HG03280 (cell line): ENCODE results near the gene N4BP2.
"Not testable (repeated sequence)": the region's sequence is repeated elsewhere in the genome, so short reads cannot be mapped to it uniquely, and the experiment has no call there.

ENCODE experiments used
- ATAC-seq: cut with Tn5 transposase; IDR thresholded peaks from one replicate; pipeline ENCODE4 v1.9.1; 2021; ENCODE audit warnings: mild to moderate bottlenecking, moderate library complexity; ENCODE audit not compliant: unreplicated experiment

N4BP2 gene

DNA sequence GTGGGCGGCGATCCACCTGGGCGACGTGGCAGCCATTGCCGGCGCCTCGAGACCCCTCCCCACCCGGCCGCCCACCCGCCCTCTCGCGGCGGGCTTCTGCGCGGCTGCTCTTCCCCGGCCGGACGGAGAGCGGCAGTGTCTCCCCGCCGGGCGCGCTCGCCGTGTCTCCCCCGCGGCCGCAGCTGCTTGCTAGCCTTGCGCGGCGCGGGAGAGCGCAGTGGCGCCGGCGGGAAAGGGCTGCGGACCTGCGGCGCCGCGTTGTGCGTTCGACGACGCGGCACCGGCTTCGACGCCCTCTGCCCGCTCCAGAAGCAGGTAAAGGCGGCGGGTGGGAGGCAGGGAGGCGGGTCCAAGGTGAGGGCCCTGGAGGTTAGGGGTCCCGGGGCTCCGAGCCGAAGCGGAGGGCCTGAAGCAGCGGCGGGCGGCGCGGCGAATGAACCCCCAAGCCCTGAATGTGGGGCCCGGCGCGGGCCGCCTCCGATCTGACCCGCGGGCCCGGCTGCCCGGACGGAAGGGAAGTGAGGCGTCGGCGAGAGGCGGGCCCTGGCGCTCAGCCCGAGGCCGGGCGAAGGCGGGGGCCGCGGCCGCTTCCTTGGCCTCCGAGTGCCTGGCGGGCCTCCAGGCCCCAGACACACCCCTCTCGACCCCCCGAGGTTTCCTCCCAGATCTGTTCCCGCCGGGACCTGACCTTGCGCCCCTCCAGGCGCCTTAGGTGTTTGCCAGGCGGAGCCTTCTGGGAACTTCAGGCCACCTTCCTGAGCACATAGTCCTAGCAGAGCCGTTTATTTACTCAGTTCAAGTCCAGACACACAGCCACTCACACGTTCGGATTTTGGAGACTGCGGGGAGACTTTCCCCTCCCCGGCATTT, at the start of gene N4BP2:
TSS of gene N4BP2 (plus strand) at position 135 of the 870 bp plus-strand sequence. CDS start 40,491 bp downstream, outside the sequence.
- ATAC-seq: peak; percentile 61

DNA sequence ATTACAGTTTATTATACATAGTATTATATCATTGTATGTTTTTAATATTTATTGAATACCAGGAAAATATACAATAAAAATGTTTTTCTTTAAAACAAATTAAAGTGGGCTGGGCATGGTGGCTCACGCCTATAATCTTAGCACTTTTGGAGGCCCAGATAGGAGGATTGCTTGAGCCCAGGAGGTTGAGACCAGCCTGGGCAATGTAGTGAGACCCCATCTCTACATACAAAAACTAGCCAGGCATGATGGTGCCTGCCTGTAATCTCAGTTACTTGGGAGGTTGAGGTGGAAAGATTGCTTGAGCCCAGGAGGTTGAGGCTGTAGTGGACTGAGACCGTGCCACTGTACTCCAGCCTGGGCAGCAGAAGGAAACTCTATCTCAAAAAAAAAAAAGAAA, 40.6 kb upstream of the N4BP2 start:
- no peak for ATAC-seq

GRCh38 chr4:40020221-40020620, 36.4 kb upstream of the N4BP2 start:
- no peak for ATAC-seq

GRCh38 chr4:40021116-40021515, 35.5 kb upstream of the N4BP2 start:
- not testable (repeated sequence) for ATAC-seq

DNA sequence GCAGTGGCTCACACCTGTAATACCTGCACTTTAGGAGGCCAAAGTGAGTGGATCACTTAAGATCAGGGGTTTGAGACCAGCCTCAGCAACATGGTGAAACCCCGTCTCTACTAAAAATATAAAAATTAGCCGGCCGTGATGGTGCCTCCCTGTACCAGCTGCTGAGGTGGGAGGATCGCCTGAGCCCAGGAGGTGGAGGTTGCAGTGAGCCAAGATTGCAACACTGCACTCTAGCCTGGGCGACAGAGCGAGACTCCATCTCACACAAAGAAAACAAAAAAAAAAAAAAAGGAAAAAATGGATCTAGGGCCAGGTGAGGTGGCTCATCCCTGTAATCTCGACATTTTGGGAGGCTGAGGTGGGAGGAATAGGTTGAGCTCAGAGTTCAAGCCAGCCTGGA, 32.6 kb upstream of the N4BP2 start:
- ATAC-seq: not testable (repeated sequence)

DNA sequence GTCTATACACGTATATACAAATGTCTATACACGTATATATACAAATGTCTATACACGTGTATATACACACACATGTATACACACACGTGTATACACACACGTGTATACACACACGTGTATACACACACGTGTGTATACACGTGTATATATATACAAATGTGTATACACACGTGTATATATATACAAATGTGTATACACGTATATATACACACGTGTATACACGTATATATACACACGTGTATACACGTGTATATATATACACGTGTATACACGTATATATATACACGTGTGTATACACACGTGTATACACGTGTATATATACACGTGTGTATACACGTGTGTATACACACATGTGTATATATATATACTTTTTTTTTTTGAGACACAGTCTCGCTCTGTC, 23.9 kb upstream of the N4BP2 start:
- ATAC-seq: no peak

DNA sequence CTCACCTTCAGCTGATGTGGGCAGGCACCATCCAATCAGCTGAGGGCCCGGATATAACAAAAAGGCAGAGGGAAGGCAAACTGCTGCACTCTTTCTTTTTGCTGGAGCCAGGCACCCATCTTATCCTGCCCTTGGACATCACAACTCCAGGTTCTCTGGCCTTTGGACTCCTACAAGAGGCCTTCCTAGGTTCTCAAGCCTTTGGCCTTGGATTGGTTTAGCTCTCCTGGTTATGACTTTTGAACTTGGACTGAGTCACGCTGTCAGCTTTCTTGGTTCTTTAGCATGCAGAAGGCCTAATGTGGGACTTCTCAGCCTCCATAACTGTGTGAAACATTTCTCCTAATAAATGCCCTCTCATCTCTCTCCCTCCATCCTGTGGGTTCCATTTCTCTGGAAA, 23.0 kb upstream of the N4BP2 start:
- no peak for ATAC-seq

- no peak for ATAC-seq
Observed at GRCh38 chr4:40038977-40039376, 17.7 kb upstream of the N4BP2 start.

GRCh38 chr4:40040908-40041307, 15.7 kb upstream of the N4BP2 start:
- ATAC-seq: no peak

DNA sequence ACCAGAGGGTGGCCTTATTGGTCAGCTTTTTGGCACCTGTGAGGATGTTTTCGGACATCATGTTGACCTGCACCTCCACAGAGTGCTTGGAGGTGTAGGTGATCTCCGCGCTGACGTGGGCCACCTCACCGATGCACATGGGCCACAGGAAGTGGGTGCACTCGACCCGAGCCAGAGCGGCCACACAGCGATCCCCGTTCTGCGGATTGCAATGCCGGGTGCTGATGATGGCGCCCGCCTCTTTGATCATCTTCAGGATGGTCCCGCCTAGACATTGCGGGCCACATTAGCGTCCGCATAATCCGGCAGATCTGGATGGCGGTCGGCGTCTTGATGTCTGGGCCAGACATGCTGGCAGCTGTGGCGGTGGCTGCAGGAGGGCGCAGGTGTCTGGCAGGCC, 12.9 kb upstream of the N4BP2 start:
- ATAC-seq: no peak

DNA sequence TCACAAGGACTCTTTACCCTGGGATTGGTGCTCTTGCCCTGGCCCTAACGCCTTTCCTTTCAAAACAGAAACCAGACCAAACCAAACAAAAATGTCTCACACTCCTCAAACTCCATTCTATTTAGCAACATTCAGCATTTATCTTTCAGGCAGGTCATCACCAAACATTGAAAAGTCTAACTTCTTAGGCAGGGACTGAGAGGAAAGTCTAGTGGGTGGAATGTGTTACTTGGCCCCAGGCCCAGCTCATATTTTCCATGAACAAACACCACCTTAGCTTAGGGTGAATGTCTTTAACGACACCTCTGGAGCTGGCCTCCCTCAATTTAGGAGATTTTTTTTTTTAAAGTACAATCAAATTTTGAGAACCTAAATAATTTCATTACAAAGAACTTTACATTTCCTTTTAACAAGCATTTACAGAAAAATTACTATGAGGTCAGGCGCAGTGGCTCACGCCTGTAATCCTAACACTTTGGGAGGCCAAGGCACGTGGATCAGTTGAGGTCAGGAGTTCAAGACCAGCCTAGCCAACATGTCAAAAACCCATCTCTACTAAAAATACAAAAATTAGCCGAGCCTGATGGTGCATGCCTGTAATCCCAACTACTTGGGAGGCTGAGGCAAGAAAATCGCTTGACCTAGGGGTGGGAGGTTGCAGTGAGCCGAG, 10.2 kb upstream of the N4BP2 start:
- no peak for ATAC-seq

DNA sequence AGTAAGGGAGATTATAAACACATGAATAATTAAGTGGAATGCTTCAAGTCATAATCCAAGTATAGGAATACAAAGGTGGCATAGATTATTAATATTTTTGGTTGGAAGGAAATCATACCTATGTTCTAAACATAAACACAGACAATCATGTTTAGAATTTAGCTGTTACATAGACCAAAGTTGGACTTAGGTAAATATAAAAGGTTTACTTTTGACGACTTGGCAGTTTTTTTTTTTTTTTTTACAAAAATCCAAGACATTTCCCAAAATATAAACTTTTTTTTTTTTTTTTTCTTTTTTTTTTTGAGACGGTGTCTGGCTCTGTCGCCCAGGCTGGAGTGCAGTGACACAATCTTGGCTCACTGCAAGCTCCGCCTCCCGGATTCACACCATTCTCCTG, 3.5 kb upstream of the N4BP2 start:
- no peak for ATAC-seq

DNA sequence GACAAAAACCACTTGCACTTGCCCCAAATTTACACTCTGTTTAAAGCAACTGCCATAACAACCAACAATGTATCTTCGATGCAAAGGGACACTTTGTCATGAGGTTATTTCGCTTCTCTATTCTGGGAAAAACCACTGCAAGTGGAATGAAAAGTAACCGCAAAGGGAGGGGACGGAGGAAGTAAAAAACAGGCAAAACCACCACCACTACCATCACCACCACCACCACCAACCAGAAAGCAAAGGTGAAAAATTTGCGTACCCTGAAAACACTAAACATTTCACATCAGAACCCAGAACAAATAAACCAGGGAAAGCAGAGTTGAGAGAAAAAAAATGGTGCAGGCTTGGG, 1.2 kb upstream of the N4BP2 start:
- ATAC-seq: no peak

- ATAC-seq: peak; percentile 21
Observed at GRCh38 chr4:40055863-40056715, 561 bp upstream of the N4BP2 start.

DNA sequence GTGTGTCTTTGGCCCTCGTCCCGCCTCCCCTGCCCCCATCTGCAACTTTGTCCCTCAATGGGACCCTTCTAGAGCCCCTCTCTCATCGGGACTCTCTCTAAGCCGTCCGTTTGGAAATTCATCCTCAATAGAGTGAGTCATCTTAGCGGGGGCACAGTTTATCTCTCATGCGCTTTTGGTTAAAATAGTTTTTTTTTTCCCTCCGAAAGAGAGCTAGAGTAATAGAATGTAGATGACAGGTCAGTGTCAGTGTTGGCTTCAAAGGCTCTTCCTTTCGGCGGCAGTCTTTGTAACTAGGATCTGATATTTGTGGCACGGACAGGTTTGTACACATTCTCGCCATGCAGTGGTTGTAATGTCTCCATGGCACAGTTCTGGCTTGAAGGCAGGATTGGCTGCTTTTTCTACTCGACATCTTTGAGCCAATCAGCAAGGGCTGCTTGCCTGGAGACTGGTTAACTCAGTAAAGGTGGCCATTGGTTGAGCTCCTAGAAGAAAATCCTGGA, 989 bp downstream of the N4BP2 start:
- peak; percentile 61 for ATAC-seq

DNA sequence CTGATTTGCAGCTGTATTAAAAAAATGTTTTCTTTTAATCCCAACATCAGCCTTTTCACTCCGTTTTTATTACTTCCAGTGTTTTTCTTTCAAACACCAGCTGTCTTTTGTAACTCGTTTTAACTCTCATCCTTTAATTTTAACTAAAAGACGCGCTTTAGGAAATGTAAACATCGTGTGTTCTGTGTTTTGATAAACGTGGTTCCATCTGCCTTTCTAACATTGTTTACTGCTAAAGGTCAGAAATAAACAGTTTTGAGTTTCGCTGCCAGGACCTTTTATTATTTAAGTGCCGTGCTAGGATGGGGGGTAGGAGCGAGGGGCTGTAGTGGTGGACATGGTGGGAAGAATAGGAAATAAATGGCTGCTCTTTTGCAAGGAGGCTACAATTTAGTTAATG, 1.5 kb downstream of the N4BP2 start:
- ATAC-seq: no peak

GRCh38 chr4:40058854-40059253, 2.2 kb downstream of the N4BP2 start:
- no peak for ATAC-seq

DNA sequence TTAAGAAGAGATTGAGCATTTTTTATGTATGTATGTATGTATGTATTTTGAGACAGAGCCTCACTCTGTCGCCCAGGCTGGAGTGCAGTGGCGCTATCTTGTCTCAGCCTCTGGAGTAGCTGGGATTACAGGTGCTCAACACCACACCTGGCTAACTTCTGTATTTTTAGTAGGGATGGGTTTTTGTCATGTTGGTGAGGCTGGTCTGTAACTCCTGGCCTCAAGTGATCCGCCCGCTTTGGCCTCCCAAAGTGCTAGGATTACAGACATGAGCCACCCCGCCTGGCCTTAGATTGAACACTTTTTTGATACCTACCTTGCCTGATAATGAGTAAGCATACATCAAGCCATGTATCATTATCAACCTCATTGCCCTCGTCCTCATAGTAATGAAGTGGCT, 2.7 kb downstream of the N4BP2 start:
- no peak for ATAC-seq

DNA sequence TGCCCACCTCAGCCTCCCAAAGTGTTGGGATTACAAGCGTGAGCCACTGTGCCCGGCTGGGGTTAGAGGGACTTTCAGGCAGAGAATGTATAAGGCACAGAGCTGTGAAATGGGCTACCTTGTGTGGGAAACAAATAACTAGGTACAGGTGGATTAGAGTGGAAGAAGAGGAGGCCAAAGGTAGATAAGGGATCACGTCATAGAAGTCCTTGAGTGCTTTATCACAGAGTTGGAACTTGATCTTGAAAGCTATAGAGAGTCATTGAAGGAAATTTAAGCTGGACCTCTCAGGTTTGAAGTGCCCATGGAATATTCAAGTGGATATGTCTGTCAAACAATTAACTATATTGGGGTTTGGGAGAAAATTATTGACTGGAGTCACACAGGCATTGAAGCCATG, 8.4 kb downstream of the N4BP2 start:
- ATAC-seq: no peak

- no peak for ATAC-seq
Observed at GRCh38 chr4:40066651-40067050, 10.0 kb downstream of the N4BP2 start.

DNA sequence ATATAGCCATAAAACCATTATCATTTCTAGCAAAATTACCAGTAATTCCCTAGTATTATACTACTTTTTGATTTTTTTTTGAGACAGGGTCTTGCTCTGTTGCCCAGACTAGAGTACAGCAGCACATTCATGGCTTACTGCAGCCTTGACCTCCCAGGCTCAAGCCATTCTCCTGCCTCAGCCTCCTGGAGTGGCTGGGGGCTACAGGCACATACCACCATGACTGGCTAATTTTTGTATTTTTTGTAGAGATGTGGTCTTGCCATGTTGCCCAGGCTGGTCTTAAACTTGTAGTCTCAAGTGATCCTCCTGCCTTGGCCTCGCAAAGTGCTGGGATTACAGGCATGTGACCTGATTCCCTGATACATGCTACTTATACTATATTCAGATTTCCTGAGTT, 13.7 kb downstream of the N4BP2 start:
- no peak for ATAC-seq
